H1 (cell line): Measurements from ENCODE around the gene TMEM163. TPM values are rescaled to one million over a fixed set of nuclear protein-coding genes. Genes with fewer than 3 reads are reported as not detected.

Experiments
- BRCA1 ChIP-seq: IDR thresholded peaks from 2 replicates; pipeline ENCODE4 v1.6.1; 2012; ENCODE audit warnings: low read depth, low read length, improper control_type of control experiment
- CTCF ChIP-seq, 3 experiments: IDR thresholded peaks; 1 replicate in 2 of 3; 2 replicates in 1 of 3; pipeline versions ENCODE4 v1.5.1 to v1.6.1; 2011; ENCODE audit warnings: low read length in 3 of 3, mild to moderate bottlenecking in 3 of 3, inconsistent platforms in 2 of 3, low read depth in 1 of 3, moderate library complexity in 1 of 3; ENCODE audit not compliant: insufficient read depth in 1 of 3; ENCODE audit errors: control extremely low read depth in 1 of 3
- EZH2 ChIP-seq: fragments of 200-600 bp; sonication (generic); IDR thresholded peaks from 2 replicates; pipeline ENCODE4 v1.7.1; 2012; ENCODE audit warnings: low read depth, mild to moderate bottlenecking, moderate library complexity, low read length, inconsistent platforms; ENCODE audit not compliant: severe bottlenecking
- FOSL1 ChIP-seq: IDR thresholded peaks from 2 replicates; pipeline ENCODE4 v1.6.1; 2011; ENCODE audit warnings: mild to moderate bottlenecking, low read depth, low read length, moderate library complexity; ENCODE audit not compliant: insufficient read depth
- RFX5 ChIP-seq: IDR thresholded peaks from 2 replicates; pipeline ENCODE4 v1.6.1; 2011; ENCODE audit warnings: low read depth, low read length, improper control_type of control experiment, borderline replicate concordance
- TEAD4 ChIP-seq: IDR thresholded peaks from 2 replicates; pipeline ENCODE4 v1.6.1; 2012; ENCODE audit warnings: low read depth, low read length, inconsistent platforms, mixed read lengths
- YY1 ChIP-seq: IDR thresholded peaks from 2 replicates; pipeline ENCODE4 v1.6.1; 2011; ENCODE audit warnings: low read depth, mild to moderate bottlenecking, low read length
- polyA plus RNA-seq, 7 experiments: library from polyadenylated mRNA; depleted of rRNA in 3 of 7; stranded (reverse) in 5 of 7; unstranded in 2 of 7; fragments of >200 nt in 5 of 7; fragments of 200-250 nt in 2 of 7; gene quantifications; 1 replicate in 5 of 7; 2 replicates in 1 of 7; 4 replicates in 1 of 7; pipeline versions ENCODE4 v1.2.1 to v1.2.3, GENCODE V29; 2011 to 2013; ENCODE audit warnings: missing spikeins in 2 of 7, mixed read lengths in 2 of 7
- total RNA-seq: library from RNA; stranded (reverse); fragmentation: NEBNext Ultra II Directional; extraction: Animal tissue kit (Norgen Biotek cat#: 25700); gene quantifications from 2 replicates; pipeline ENCODE4 v1.2.1, GENCODE V29; 2021

The TMEM163 gene
- total and polyA plus RNA-seq, 2 of the 8 experiments (the other 6 are each of a cell fraction or from before 2014, with no cell fraction given): 2.8 to 3.2 TPM

- TF ChIP-seq CTCF (IDR thresholded peaks at IDR 0.05; ENCODE audit: control extremely low read depth in 1 of 3, insufficient read depth in 1 of 3, low read depth in 1 of 3, low read length in 3 of 3) (no peak), EZH2 (no peak), YY1 (no peak), RFX5 (no peak), BRCA1 (no peak), FOSL1 (no peak), TEAD4 (no peak)
Observed at GRCh38 chr2:134558208-134558830, 160.5 kb downstream of the TMEM163 start (continued).
